Lung (tissue), 12 donors: Measurements from ENCODE around the gene RIBC2. TPM values are rescaled to one million over a fixed set of nuclear protein-coding genes. Genes with fewer than 3 reads are reported as not detected.

ENCODE experiments used
- ATAC-seq: fragments of 200-7000 bp; cut with Tn5 transposase; one replicate; pipeline ENCODE4 v1.9.1; 2020; ENCODE audit warnings: moderate number of reproducible peaks; ENCODE audit not compliant: insufficient read depth, low FRiP score
- DNase-seq, 3 donors: peaks; one replicate each; pipeline ENCODE4 v3.0.0-alpha.2; 2013 to 2017
- H3K27ac ChIP-seq, 2 donors: one replicate each; pipeline ENCODE4 v1.5.1; 2013; ENCODE audit warnings: mild to moderate bottlenecking in 2 of 2, moderate library complexity in 2 of 2, control low read depth in 1 of 2, inconsistent platforms in 1 of 2, low read depth in 1 of 2, low read length in 1 of 2
- H3K27me3 ChIP-seq, 3 donors: one replicate each; pipeline ENCODE4 v1.5.1; 2013; ENCODE audit warnings: low read length in 2 of 3; ENCODE audit not compliant: control insufficient read depth in 3 of 3, insufficient read depth in 3 of 3
- H3K36me3 ChIP-seq, 4 donors: one replicate each; pipeline ENCODE4 v1.5.1; 2013; ENCODE audit warnings: low read length in 4 of 4, mild to moderate bottlenecking in 1 of 4, moderate library complexity in 1 of 4; ENCODE audit not compliant: control insufficient read depth in 4 of 4, insufficient read depth in 4 of 4
- H3K4me1 ChIP-seq, 5 donors: one replicate each; pipeline ENCODE4 v1.5.1; 2013; ENCODE audit warnings: low read length in 5 of 5, mild to moderate bottlenecking in 2 of 5, moderate library complexity in 1 of 5; ENCODE audit not compliant: control insufficient read depth in 5 of 5, insufficient read depth in 5 of 5
- H3K4me3 ChIP-seq: one replicate; pipeline ENCODE4 v1.5.1; 2013; ENCODE audit warnings: mild to moderate bottlenecking, control low read depth, moderate library complexity
- H3K9ac ChIP-seq, 2 donors: one replicate each; pipeline ENCODE4 v1.5.1; 2013; ENCODE audit warnings: low read length in 2 of 2, control low read depth in 1 of 2; ENCODE audit not compliant: insufficient read depth in 1 of 2
- H3K9me3 ChIP-seq, 4 donors: one replicate each; pipeline ENCODE4 v1.5.1; 2013; ENCODE audit warnings: low read length in 3 of 4, mild to moderate bottlenecking in 1 of 4, moderate library complexity in 1 of 4; ENCODE audit not compliant: control insufficient read depth in 4 of 4, insufficient read depth in 3 of 4
- WGBS, 2 donors: extraction: QIAGEN DNeasy Blood & Tissue Kit; methylation state at CpG; one replicate each; pipeline ENCODE4 v1.1.7; 2013; 5-methylcytosine and 5-hydroxymethylcytosine counted together
- polyA plus RNA-seq, 2 donors: library from polyadenylated mRNA; stranded (reverse); fragments of 200-250 nt; gene quantifications; one replicate each; pipeline ENCODE4 v1.2.1, GENCODE V29; 2013
- total RNA-seq, 2 donors: library from RNA; depleted of rRNA in 1 of 2; stranded (reverse); fragments of >200 nt in 1 of 2; gene quantifications; one replicate each; pipeline ENCODE4 v1.2.1, GENCODE V29; 2014 to 2021
- TF ChIP-seq, protein P1 (sequence below): IDR thresholded peaks from 2 replicates; pipeline ENCODE4 v1.5.1; 2012; ENCODE audit warnings: mild to moderate bottlenecking; ENCODE audit errors: control extremely low read depth, extremely low read depth
- donor health status: control.
- donor health status: control.
- donor health status: Bipolar disorder and iron deficiency.
- donor health status: healthy.
- donor health status: DM: yes; HTN: yes; CAD: no.

Gene RIBC2
- total and polyA plus RNA-seq, 4 donors: 2.8 to 8.1 (median 5.7) TPM

DNA sequence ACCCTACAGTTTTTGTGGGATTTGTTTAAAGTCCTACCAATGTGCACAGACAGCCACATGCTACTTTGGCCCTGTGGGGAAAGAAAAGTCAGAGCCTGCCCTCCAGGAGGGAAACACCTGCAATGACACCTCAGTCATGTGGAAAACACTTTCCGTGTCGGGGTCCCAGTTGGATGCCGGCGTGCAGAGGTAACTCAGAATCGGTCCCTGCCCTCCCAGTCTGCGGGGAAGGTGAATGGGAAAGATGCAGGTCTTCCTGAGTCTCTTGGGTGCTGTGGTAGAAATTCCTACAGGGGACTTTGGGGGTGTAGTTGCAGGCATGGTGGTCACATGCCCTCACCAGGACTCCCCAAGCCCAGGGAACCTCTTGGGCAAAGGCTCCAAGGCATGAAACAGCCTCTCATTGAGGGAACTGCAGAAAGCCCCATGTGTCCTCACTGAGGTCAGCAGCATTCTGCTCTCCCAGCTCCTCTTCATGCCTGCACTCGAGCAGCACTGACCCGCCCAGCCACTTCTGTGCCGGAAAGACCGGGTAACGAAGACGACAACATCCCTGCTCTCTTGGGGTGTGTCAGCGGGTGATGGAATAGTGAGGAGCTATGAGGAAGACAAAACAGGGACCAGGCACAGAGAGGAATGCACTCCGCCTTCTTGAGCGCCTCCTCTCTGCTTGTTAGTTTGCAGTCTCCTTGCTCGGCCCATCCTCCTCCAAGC lies 4.7 kb downstream of the RIBC2 start:
- Histone ChIP-seq H3K9me3 (no peaks in the 10 kb centered on the region), H3K36me3 (no peaks in the 10 kb centered on the region), H3K27me3 (no peaks in the 10 kb centered on the region), H3K9ac (no peak overlapping the region), H3K4me1 (peaks cover 0 to 10% (median 0%) of the 10 kb centered on the region in 5 donors), H3K4me3 (no peak overlapping the region), H3K27ac (no peak overlapping the region)
- 93 to 97% methylated on average over 16 of the region's 16 CpGs for WGBS, 2 donors
- DNase-seq: no peak
- ATAC-seq: no peak
- TF ChIP-seq, protein P1, sequence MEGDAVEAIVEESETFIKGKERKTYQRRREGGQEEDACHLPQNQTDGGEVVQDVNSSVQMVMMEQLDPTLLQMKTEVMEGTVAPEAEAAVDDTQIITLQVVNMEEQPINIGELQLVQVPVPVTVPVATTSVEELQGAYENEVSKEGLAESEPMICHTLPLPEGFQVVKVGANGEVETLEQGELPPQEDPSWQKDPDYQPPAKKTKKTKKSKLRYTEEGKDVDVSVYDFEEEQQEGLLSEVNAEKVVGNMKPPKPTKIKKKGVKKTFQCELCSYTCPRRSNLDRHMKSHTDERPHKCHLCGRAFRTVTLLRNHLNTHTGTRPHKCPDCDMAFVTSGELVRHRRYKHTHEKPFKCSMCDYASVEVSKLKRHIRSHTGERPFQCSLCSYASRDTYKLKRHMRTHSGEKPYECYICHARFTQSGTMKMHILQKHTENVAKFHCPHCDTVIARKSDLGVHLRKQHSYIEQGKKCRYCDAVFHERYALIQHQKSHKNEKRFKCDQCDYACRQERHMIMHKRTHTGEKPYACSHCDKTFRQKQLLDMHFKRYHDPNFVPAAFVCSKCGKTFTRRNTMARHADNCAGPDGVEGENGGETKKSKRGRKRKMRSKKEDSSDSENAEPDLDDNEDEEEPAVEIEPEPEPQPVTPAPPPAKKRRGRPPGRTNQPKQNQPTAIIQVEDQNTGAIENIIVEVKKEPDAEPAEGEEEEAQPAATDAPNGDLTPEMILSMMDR: no peak

DNA sequence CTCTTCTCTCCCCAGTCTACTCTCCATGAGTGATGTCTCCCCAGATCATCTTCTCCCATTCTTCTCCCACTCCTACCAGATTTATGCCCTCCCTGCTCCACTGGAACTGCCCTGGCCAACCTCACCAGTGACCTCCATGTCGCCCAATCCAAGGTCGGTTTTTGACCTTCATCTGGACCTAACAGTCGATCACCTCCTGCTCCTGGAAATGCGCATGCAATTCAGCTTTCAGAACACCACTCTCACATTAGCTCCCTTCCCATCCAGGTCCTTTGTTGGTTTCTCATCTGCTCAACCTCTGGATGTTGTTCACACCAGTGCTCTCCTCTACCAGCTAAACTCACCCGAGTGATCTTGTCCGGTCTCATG lies 5.3 kb downstream of the RIBC2 start:
- TF ChIP-seq, protein P1: no peak
- Histone ChIP-seq H3K36me3 (no peaks in the 10 kb centered on the region), H3K4me1 (peaks cover 0 to 5% (median 0%) of the 10 kb centered on the region in 5 donors), H3K9me3 (no peaks in the 10 kb centered on the region), H3K27me3 (no peaks in the 10 kb centered on the region), H3K9ac (no peak overlapping the region), H3K27ac (no peak overlapping the region), H3K4me3 (no peak overlapping the region)
- ATAC-seq: no peak
- 97% methylated on average over 6 of the region's 6 CpGs for WGBS, 2 donors
- DNase-seq: no peak

DNA sequence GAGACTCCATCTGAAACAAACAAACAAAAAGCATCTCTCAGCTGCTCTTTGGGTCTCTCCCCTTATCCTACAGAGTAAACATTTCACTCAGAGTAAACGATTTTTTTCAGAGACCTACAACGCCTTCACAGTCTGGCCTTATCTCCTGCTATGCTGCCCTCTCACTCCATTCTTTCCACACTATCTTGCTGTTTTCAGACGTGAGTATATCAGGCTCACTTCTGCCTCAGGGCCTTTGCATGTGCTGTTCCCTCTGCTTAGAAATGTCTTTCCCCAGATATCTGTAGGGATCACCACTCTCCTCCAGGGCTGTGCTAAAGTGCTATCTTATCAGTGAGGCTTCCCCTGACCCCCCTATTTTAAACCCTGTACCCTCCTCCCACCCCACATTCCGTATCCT lies 6.5 kb downstream of the RIBC2 start:
- Histone ChIP-seq H3K27me3 (no peaks in the 10 kb centered on the region), H3K9me3 (no peaks in the 10 kb centered on the region), H3K9ac (no peak overlapping the region), H3K27ac (no peak overlapping the region), H3K4me3 (no peak overlapping the region), H3K4me1 (no peaks in the 10 kb centered on the region), H3K36me3 (no peaks in the 10 kb centered on the region)
- ATAC-seq: no peak
- DNase-seq: no peak
- 85 to 93% methylated on average over 4 of the region's 4 CpGs for WGBS, 2 donors
- TF ChIP-seq, protein P1: no peak

DNA sequence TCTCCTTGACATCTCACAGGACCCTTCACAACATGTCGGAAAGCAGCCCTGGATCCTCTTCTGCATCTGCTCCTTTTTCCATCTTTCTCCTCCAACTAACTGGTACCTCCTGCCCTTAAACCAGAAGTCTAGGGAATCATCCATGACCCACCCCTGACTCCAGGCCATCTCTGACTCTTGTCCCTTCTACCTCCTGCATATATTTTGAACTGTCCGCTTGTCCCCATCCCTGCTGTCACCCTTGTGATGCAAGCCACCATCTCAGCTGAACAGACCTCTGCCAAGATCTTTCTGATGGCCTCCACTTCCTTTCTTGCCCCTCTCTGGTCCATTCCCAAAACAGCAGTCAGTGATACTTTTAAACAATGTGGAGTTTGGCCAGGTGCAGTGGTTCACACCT lies 7.0 kb downstream of the RIBC2 start:
- DNase-seq: no peak
- 94% methylated on average over 2 of the region's 2 CpGs for WGBS, 2 donors
- TF ChIP-seq, protein P1: no peak
- Histone ChIP-seq H3K4me3 (no peak overlapping the region), H3K27ac (no peak overlapping the region), H3K36me3 (no peaks in the 10 kb centered on the region), H3K9ac (no peak overlapping the region), H3K9me3 (no peaks in the 10 kb centered on the region), H3K27me3 (no peaks in the 10 kb centered on the region), H3K4me1 (no peaks in the 10 kb centered on the region)
- ATAC-seq: no peak
